22Rv1 (cell line): ENCODE data around the gene ACTL8.

Experiments
- CTCF ChIP-seq: fragments of 450-650 bp; IDR thresholded peaks from 2 replicates; pipeline ENCODE4 v1.5.1; 2017; ENCODE audit warnings: mild to moderate bottlenecking
- ZFX ChIP-seq: fragments of 450-650 bp; IDR thresholded peaks from 2 replicates; pipeline ENCODE4 v1.6.1; 2017; ENCODE audit warnings: antibody characterized with exemption, borderline replicate concordance

GRCh38 chr1:17853241-17853935, 98.3 kb downstream of the ACTL8 start:
- TF ChIP-seq CTCF (no peak), ZFX (no peak)
